IMR-90 (cell line): ENCODE measurements around the gene OPN4. TPM values are rescaled to one million over a fixed set of nuclear protein-coding genes. Genes with fewer than 3 reads are reported as not detected.

Experiments
- ATAC-seq: fragments of 200-7000 bp; cut with Tn5 transposase; 2 replicates; pipeline ENCODE4 v1.9.1; 2020; ENCODE audit warnings: low read depth, mild to moderate bottlenecking, moderate library complexity
- BruUV-seq: library from RNA; stranded (reverse); fragments of 400-500 nt; replicated peaks from 2 replicates; lab custom pipeline; 2021; lab: Mats Ljungman, UMichigan
- CTCF ChIA-PET: fragments of 300-600 bp; formaldehyde crosslinking; extraction: SDS; loops from one replicate; lab custom pipeline; 2021; ENCODE audit warnings: antibody characterized with exemption; lab: Yijun Ruan, JAX
- POLR2A ChIA-PET: fragments of 300-600 bp; sonication (Branson Sonifier 250); formaldehyde crosslinking; loops from one replicate; lab custom pipeline; 2022; ENCODE audit warnings: antibody characterized with exemption; ENCODE audit not compliant: unreplicated experiment; lab: Charles Lee
- DNase-seq: peaks from one replicate; pipeline ENCODE4 v3.0.0; 2013
- H2AFZ ChIP-seq: replicated peaks from 2 replicates; pipeline ENCODE3; 2013; ENCODE audit warnings: low read length, mild to moderate bottlenecking; ENCODE audit not compliant: poor library complexity
- H2AK5ac ChIP-seq: 2 replicates; pipeline ENCODE4 v1.6.1; 2013; ENCODE audit warnings: low read depth, low read length, inconsistent platforms
- H2AK9ac ChIP-seq: replicated peaks from 2 replicates; pipeline ENCODE3; 2013; ENCODE audit warnings: mild to moderate bottlenecking, low read depth, low read length, moderate library complexity; ENCODE audit not compliant: poor library complexity
- H2BK120ac ChIP-seq: 2 replicates; pipeline ENCODE4 v1.6.1; 2013; ENCODE audit warnings: low read depth, low read length, inconsistent platforms
- H2BK15ac ChIP-seq: 3 replicates; pipeline ENCODE4 v1.6.1; 2013; ENCODE audit warnings: low read depth, low read length, inconsistent platforms
- H2BK20ac ChIP-seq: 2 replicates; pipeline ENCODE4 v1.6.1; 2013; ENCODE audit warnings: low read depth, mild to moderate bottlenecking, inconsistent platforms, low read length, moderate library complexity
- H2BK5ac ChIP-seq: 2 replicates; pipeline ENCODE4 v1.6.1; 2013; ENCODE audit warnings: mild to moderate bottlenecking, low read depth, low read length, inconsistent platforms; ENCODE audit not compliant: poor library complexity, severe bottlenecking
- H3K14ac ChIP-seq: replicated peaks from 2 replicates; pipeline ENCODE4 v1.6.1; 2013; ENCODE audit warnings: low read depth, low read length, inconsistent platforms
- H3K18ac ChIP-seq: 2 replicates; pipeline ENCODE4 v1.6.1; 2013; ENCODE audit warnings: low read depth, low read length, control low read depth
- H3K23ac ChIP-seq: 2 replicates; pipeline ENCODE4 v1.6.1; 2013; ENCODE audit warnings: low read depth, low read length, inconsistent platforms
- H3K27ac ChIP-seq: 2 replicates; pipeline ENCODE4 v1.5.1; 2013; ENCODE audit warnings: mild to moderate bottlenecking, control low read depth, low read length; ENCODE audit not compliant: insufficient read depth
- H3K27me3 ChIP-seq: 2 replicates; pipeline ENCODE4 v1.6.1; 2013; ENCODE audit warnings: low read length; ENCODE audit not compliant: control insufficient read depth, insufficient read depth
- H3K36me3 ChIP-seq: 2 replicates; pipeline ENCODE4 v1.6.1; 2013; ENCODE audit warnings: low read length, mixed read lengths; ENCODE audit not compliant: control insufficient read depth, insufficient read depth
- H3K4ac ChIP-seq: 2 replicates; pipeline ENCODE4 v1.6.1; 2013; ENCODE audit warnings: low read depth, low read length, inconsistent platforms
- H3K4me1 ChIP-seq: 2 replicates; pipeline ENCODE4 v1.6.1; 2013; ENCODE audit warnings: low read length, mixed read lengths; ENCODE audit not compliant: control insufficient read depth, insufficient read depth
- H3K4me2 ChIP-seq: 2 replicates; pipeline ENCODE4 v1.6.1; 2013; ENCODE audit warnings: low read depth, mild to moderate bottlenecking, control low read depth, low read length, moderate library complexity
- H3K4me3 ChIP-seq: 2 replicates; pipeline ENCODE4 v1.5.1; 2013; ENCODE audit warnings: low read depth, mild to moderate bottlenecking, control low read depth, low read length, moderate library complexity; ENCODE audit not compliant: insufficient read depth
- H3K56ac ChIP-seq: 2 replicates; pipeline ENCODE4 v1.6.1; 2013; ENCODE audit warnings: low read length, inconsistent platforms; ENCODE audit not compliant: insufficient read depth; ENCODE audit errors: extremely low read depth
- H3K79me1 ChIP-seq, 2 experiments: 2 replicates each; pipeline ENCODE4 v1.6.1; 2013; ENCODE audit warnings: low read length in 2 of 2, inconsistent platforms in 1 of 2, low read depth in 1 of 2
- H3K9ac ChIP-seq: 2 replicates; pipeline ENCODE4 v1.6.1; 2013; ENCODE audit warnings: low read depth, low read length, control low read depth
- H3K9me1 ChIP-seq: 2 replicates; pipeline ENCODE4 v1.6.1; 2013; ENCODE audit warnings: low read length, inconsistent platforms; ENCODE audit not compliant: insufficient read depth
- H3K9me3 ChIP-seq: 2 replicates; pipeline ENCODE4 v1.6.1; 2013; ENCODE audit warnings: low read length; ENCODE audit not compliant: control insufficient read depth, insufficient read depth
- H4K20me1 ChIP-seq: 2 replicates; pipeline ENCODE4 v1.6.1; 2013; ENCODE audit warnings: low read length, inconsistent platforms; ENCODE audit not compliant: insufficient read depth
- H4K5ac ChIP-seq: 2 replicates; pipeline ENCODE4 v1.6.1; 2013; ENCODE audit warnings: mild to moderate bottlenecking, low read depth, low read length, control low read depth
- H4K8ac ChIP-seq, 2 experiments: 2 replicates each; pipeline ENCODE4 v1.6.1; 2013; ENCODE audit warnings: low read depth in 2 of 2, low read length in 2 of 2, control low read depth in 1 of 2, inconsistent platforms in 1 of 2
- H4K91ac ChIP-seq: 2 replicates; pipeline ENCODE4 v1.6.1; 2013; ENCODE audit warnings: low read depth, low read length, inconsistent platforms; ENCODE audit not compliant: insufficient read depth
- CHD1 ChIP-seq: IDR thresholded peaks from 2 replicates; pipeline ENCODE4 v1.6.1; 2012; ENCODE audit warnings: low read depth, low read length, improper control_type of control experiment
- FOS ChIP-seq: fragments of 150-350 bp; IDR thresholded peaks from 2 replicates; pipeline ENCODE4 v1.6.1; 2016; ENCODE audit warnings: low read depth, low read length
- MAFK ChIP-seq: IDR thresholded peaks from 2 replicates; pipeline ENCODE4 v1.6.1; 2012; ENCODE audit warnings: low read depth, low read length, improper control_type of control experiment
- MAZ ChIP-seq: IDR thresholded peaks from 2 replicates; pipeline ENCODE4 v1.6.1; 2012; ENCODE audit warnings: low read depth, mild to moderate bottlenecking, low read length, improper control_type of control experiment, moderate library complexity, borderline replicate concordance
- NFE2L2 ChIP-seq: fragments of 150-350 bp; IDR thresholded peaks from 2 replicates; pipeline ENCODE4 v1.6.1; 2016; ENCODE audit warnings: low read depth, mild to moderate bottlenecking, low read length
- RAD21 ChIP-seq: IDR thresholded peaks from 2 replicates; pipeline ENCODE4 v1.6.1; 2012; ENCODE audit warnings: low read length, improper control_type of control experiment
- RCOR1 ChIP-seq: IDR thresholded peaks from 2 replicates; pipeline ENCODE4 v1.6.1; 2012; ENCODE audit warnings: mild to moderate bottlenecking, low read length, improper control_type of control experiment; ENCODE audit not compliant: insufficient replicate concordance
- RFX5 ChIP-seq: IDR thresholded peaks from 2 replicates; pipeline ENCODE4 v1.8.0; 2012; ENCODE audit warnings: low read depth, mild to moderate bottlenecking, low read length, moderate library complexity
- SMC3 ChIP-seq: fragments of 150-350 bp; IDR thresholded peaks from 2 replicates; pipeline ENCODE4 v1.6.1; 2016; ENCODE audit warnings: low read depth, mild to moderate bottlenecking, antibody characterized with exemption, low read length, moderate library complexity
- USF2 ChIP-seq: fragments of 150-350 bp; IDR thresholded peaks from 2 replicates; pipeline ENCODE4 v1.6.1; 2017; ENCODE audit warnings: mild to moderate bottlenecking, antibody characterized with exemption, low read length, low read depth
- WGBS, 2 experiments: methylation state at CpG; one replicate each; pipeline versions ENCODE4 v1.1.5 to v1.1.7; 2013; ENCODE audit warnings: missing lambda C conversion rate in 2 of 2; ENCODE audit not compliant: insufficient read length in 1 of 2; ENCODE audit errors: extremely low coverage in 2 of 2; 5-methylcytosine and 5-hydroxymethylcytosine counted together
- dilution Hi-C: fragments of 300-500 bp; cut with HindIII; formaldehyde crosslinking; loops from one replicate; pipeline ENCODE4 v1.14.3; 2018; ENCODE audit warnings: low sequenced_read_pairs; ENCODE audit not compliant: unreplicated experiment
- in situ Hi-C: fragments of 300-500 bp; cut with MboI; formaldehyde crosslinking; loops from 3 replicates; pipeline ENCODE4 v1.14.3; 2019; ENCODE audit warnings: low sequenced_read_pairs, inconsistent platforms, mixed read lengths
- intact Hi-C: fragments of 100-400 bp; cut with micrococcal nuclease; formaldehyde crosslinking; loops from 2 replicates; pipeline ENCODE4 v1.10.0; 2022
- polyA plus RNA-seq, 3 experiments: library from polyadenylated mRNA; depleted of rRNA; stranded (reverse); fragments of >200 nt; gene quantifications; 2 replicates each; pipeline ENCODE4 v1.2.3, GENCODE V29; 2012; ENCODE audit warnings: low replicate concordance in 1 of 3
- total RNA-seq: library from RNA; depleted of rRNA; stranded (reverse); fragments of >200 nt; gene quantifications from 2 replicates; pipeline ENCODE4 v1.2.3, GENCODE V29; 2012

OPN4 gene
- total and polyA plus RNA-seq, 2 of the 4 experiments (the other 2 are of a cell fraction): 0.03 TPM; not detected in 1

- Histone ChIP-seq H3K23ac (no peak overlapping the region), H3K56ac (no peak overlapping the region), H4K5ac (no peak overlapping the region), H3K4me1 (peaks cover 2% of the 10 kb centered on the region; the same call in 1 of the 2 replicates), H3K27me3 (no peaks in the 10 kb centered on the region), H3K27ac (no peak overlapping the region), H4K91ac (no peak overlapping the region), H3K14ac (no peak overlapping the region), H3K18ac (no peak overlapping the region), H2BK20ac (no peak overlapping the region), H3K4me2 (no peak overlapping the region), H2AFZ (no peak overlapping the region), H3K9ac (no peak overlapping the region), H4K8ac (no peak overlapping the region), H2BK120ac (no peak overlapping the region), H3K4me3 (no peak overlapping the region), H3K36me3 (no peaks in the 10 kb centered on the region), H2AK9ac (no peak overlapping the region), H2AK5ac (no peak overlapping the region), H2BK15ac (no peak overlapping the region), H3K9me1 (peaks cover 6% of the 10 kb centered on the region; the same call in 1 of the 2 replicates), H3K4ac (no peak overlapping the region), H3K9me3 (no peaks in the 10 kb centered on the region), H4K20me1 (no peaks in the 10 kb centered on the region), H2BK5ac (no peak overlapping the region), H3K79me1 (no peaks in the 10 kb centered on the region)
- POLR2A ChIA-PET: interaction anchor here (0.6 kb wide), 1 partner anchor 110 kb away, joined by 3 read pairs; no protein-coding TSS in a partner anchor
- DNase-seq: no peak
- 95% methylated on average over 5 of the region's 8 CpGs; no CpG with 5 or more reads in 1 of the 2 experiments for WGBS, 2 experiments
- BruUV-seq: no TSS peak
- no peak for ATAC-seq
- CTCF ChIA-PET: no interaction called here
- in situ Hi-C loops (no loop called here), dilution Hi-C loops (no loop called here), intact Hi-C loops (no loop called here)
- TF ChIP-seq MAZ (no peak), RCOR1 (no peak), USF2 (no peak), NFE2L2 (no peak), RAD21 (no peak), SMC3 (no peak), RFX5 (no peak), FOS (no peak), CHD1 (no peak), MAFK (no peak)
Measured at GRCh38 chr10:86703176-86703575, 48.8 kb downstream of the OPN4 start.
